SK-N-SH treated with all-trans-retinoic acid at 6 μM for 48 hours (cell line): ENCODE data around the gene DGKG.

Experiments
- ATAC-seq: fragments of 200-7000 bp; cut with Tn5 transposase; 3 replicates; pipeline ENCODE4 v1.9.1; 2020; ENCODE audit warnings: mild to moderate bottlenecking, moderate library complexity
- ARNTL ChIP-seq: fragments of 450-650 bp; formaldehyde crosslinking; IDR thresholded peaks from 2 replicates; pipeline ENCODE4 v1.5.0; 2020; ENCODE audit warnings: low read depth, mild to moderate bottlenecking, moderate library complexity, borderline replicate concordance
- BACH2 ChIP-seq: fragments of 250-450 bp; sonication (Bioruptor Pico); IDR thresholded peaks from 2 replicates; pipeline ENCODE4 v1.9.0; 2021; ENCODE audit warnings: mild to moderate bottlenecking, borderline replicate concordance
- ESRRG ChIP-seq: fragments of 250-450 bp; sonication (Bioruptor Pico); IDR thresholded peaks from 2 replicates; pipeline ENCODE4 v1.6.1; 2021; ENCODE audit warnings: mild to moderate bottlenecking
- GLIS3 ChIP-seq: fragments of 250-450 bp; sonication (Bioruptor Pico); IDR thresholded peaks from 2 replicates; pipeline ENCODE4 v1.5.0; 2020; ENCODE audit warnings: mild to moderate bottlenecking, moderate library complexity
- ISL1 ChIP-seq: fragments of 250-450 bp; sonication (Bioruptor Pico); IDR thresholded peaks from 2 replicates; pipeline ENCODE4 v2.1.2; 2022; ENCODE audit warnings: mild to moderate bottlenecking, moderate library complexity
- OSR1 ChIP-seq: fragments of 250-450 bp; sonication (Bioruptor Pico); IDR thresholded peaks from 2 replicates; pipeline ENCODE4 v1.8.0; 2022; ENCODE audit warnings: moderate library complexity, mild to moderate bottlenecking, inconsistent platforms
- PPARA ChIP-seq: fragments of 250-450 bp; sonication (Bioruptor Pico); IDR thresholded peaks from 2 replicates; pipeline ENCODE4 v1.5.0; 2020; ENCODE audit warnings: mild to moderate bottlenecking, borderline replicate concordance
- RARB ChIP-seq: fragments of 250-450 bp; sonication (Bioruptor Pico); IDR thresholded peaks from 2 replicates; pipeline ENCODE4 v1.8.0; 2021; ENCODE audit warnings: mild to moderate bottlenecking, moderate library complexity
- SNAI2 ChIP-seq: fragments of 250-450 bp; sonication (Bioruptor Pico); IDR thresholded peaks from 2 replicates; pipeline ENCODE4 v1.5.0; 2020; ENCODE audit warnings: mild to moderate bottlenecking, moderate library complexity
- TCF4 ChIP-seq: fragments of 250-450 bp; sonication (Bioruptor Pico); IDR thresholded peaks from 2 replicates; pipeline ENCODE4 v1.8.0; 2021; ENCODE audit warnings: mild to moderate bottlenecking, moderate library complexity, borderline replicate concordance
- TOX ChIP-seq: fragments of 250-450 bp; sonication (Bioruptor Pico); IDR thresholded peaks from 2 replicates; pipeline ENCODE4 v1.8.0; 2021; ENCODE audit warnings: mild to moderate bottlenecking, moderate library complexity, borderline replicate concordance
- TSHZ2 ChIP-seq: fragments of 250-450 bp; sonication (Bioruptor Pico); IDR thresholded peaks from 2 replicates; pipeline ENCODE4 v1.5.0; 2020; ENCODE audit warnings: mild to moderate bottlenecking, moderate library complexity
- ZC3H10 ChIP-seq: fragments of 250-450 bp; sonication (Bioruptor Pico); IDR thresholded peaks from 2 replicates; pipeline ENCODE4 v1.5.1; 2021; ENCODE audit warnings: mild to moderate bottlenecking, moderate library complexity
- ZFP3 ChIP-seq: fragments of 250-450 bp; sonication (Bioruptor Pico); IDR thresholded peaks from 2 replicates; pipeline ENCODE4 v1.5.0; 2020; ENCODE audit warnings: mild to moderate bottlenecking, moderate library complexity
- ZFP30 ChIP-seq: fragments of 450-650 bp; formaldehyde crosslinking; IDR thresholded peaks from 2 replicates; pipeline ENCODE4 v1.5.0; 2022; ENCODE audit warnings: mild to moderate bottlenecking, moderate library complexity
- ZNF565 ChIP-seq: fragments of 450-650 bp; formaldehyde crosslinking; conservative IDR thresholded peaks from 2 replicates; pipeline ENCODE4 v1.5.0; 2020; ENCODE audit warnings: low read depth, mild to moderate bottlenecking, moderate library complexity
- ZNF70 ChIP-seq: fragments of 450-650 bp; formaldehyde crosslinking; IDR thresholded peaks from 2 replicates; pipeline ENCODE4 v1.5.0; 2020; ENCODE audit warnings: mild to moderate bottlenecking, moderate library complexity
- ZNF8 ChIP-seq: fragments of 450-650 bp; formaldehyde crosslinking; IDR thresholded peaks from 2 replicates; pipeline ENCODE4 v1.5.0; 2020; ENCODE audit warnings: mild to moderate bottlenecking, moderate library complexity
- TF ChIP-seq, protein P1 (sequence below): fragments of 250-450 bp; sonication (Bioruptor Pico); IDR thresholded peaks from 2 replicates; pipeline ENCODE4 v1.8.0; 2021; ENCODE audit warnings: low read depth, mild to moderate bottlenecking, moderate library complexity, borderline replicate concordance
- TF ChIP-seq, protein P2 (sequence below): fragments of 250-450 bp; sonication (Bioruptor Pico); IDR thresholded peaks from 2 replicates; pipeline ENCODE4 v1.5.1; 2021; ENCODE audit warnings: mild to moderate bottlenecking, moderate library complexity

DGKG gene

GRCh38 chr3:186160691-186161243 lies 201.3 kb downstream of the DGKG start:
- ATAC-seq, result no peak
- no peak for TF ChIP-seq ZFP30 (CRISPR knock-in tag)
- no peak for TF ChIP-seq ZNF565 (CRISPR knock-in tag)
- TF ChIP-seq RARB (CRISPR knock-in tag), result no peak
- no peak for TF ChIP-seq TOX
- no peak for TF ChIP-seq GLIS3 (CRISPR knock-in tag)
- no peak for TF ChIP-seq TCF4 (CRISPR knock-in tag)
- TF ChIP-seq ARNTL, result no peak
- TF ChIP-seq, protein P1, sequence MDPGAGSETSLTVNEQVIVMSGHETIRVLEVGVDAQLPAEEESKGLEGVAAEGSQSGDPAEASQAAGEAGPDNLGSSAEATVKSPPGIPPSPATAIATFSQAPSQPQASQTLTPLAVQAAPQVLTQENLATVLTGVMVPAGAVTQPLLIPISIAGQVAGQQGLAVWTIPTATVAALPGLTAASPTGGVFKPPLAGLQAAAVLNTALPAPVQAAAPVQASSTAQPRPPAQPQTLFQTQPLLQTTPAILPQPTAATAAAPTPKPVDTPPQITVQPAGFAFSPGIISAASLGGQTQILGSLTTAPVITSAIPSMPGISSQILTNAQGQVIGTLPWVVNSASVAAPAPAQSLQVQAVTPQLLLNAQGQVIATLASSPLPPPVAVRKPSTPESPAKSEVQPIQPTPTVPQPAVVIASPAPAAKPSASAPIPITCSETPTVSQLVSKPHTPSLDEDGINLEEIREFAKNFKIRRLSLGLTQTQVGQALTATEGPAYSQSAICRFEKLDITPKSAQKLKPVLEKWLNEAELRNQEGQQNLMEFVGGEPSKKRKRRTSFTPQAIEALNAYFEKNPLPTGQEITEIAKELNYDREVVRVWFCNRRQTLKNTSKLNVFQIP, result no peak
- TF ChIP-seq PPARA, result no peak
- no peak for TF ChIP-seq ESRRG (CRISPR knock-in tag)
- TF ChIP-seq ZNF8 (CRISPR knock-in tag), result no peak
- TF ChIP-seq TSHZ2 (CRISPR knock-in tag), result no peak
- TF ChIP-seq OSR1 (CRISPR knock-in tag), result no peak

DNA sequence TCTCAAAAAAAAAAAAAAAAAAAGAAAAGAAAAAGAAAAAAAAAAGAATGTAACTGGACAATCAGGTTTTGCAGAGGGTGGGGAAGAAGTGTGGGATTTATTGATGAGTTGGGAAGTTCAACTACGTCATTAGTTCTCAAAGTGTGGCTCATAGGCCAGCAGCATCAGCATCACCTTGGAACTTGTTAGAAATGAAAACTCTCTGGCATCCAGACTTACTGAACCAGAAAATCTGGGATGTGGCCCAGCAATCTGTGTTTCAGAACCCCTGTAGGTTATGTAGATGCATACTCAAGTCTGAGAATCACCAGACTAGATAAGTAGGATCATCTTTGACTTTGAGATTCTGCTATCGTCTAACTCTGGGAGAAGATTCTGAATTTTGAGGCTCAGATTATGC lies 207.4 kb downstream of the DGKG start:
- TF ChIP-seq ZC3H10, result no peak
- no peak for TF ChIP-seq ISL1
- no peak for TF ChIP-seq ZFP30 (CRISPR knock-in tag)
- TF ChIP-seq, all 23 proteins: peak for 0
- no peak for ATAC-seq

DNA sequence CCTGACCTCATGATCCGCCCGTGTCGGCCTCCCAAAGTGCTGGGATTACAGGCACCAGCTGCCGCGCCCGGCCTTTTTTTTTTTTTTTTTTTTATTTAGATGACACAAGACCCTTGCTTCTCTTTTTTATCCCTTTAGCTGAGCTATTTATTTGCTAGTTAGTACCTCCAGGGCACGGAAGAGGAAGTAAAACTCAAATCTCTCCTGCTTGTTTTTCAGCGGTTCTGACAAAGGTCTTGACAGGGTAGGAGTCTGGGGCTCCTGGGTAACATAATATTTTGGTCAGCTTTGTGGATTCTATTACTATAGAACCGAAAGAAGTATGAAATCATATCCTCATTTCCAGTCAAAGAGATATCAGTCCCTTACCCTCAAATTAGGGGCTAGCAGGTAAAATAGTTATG lies 209.1 kb downstream of the DGKG start:
- no peak for ATAC-seq
- TF ChIP-seq ZFP30 (CRISPR knock-in tag), result no peak

GRCh38 chr3:186152361-186152798 lies 209.7 kb downstream of the DGKG start:
- ATAC-seq, result no peak
- TF ChIP-seq ZFP3 (CRISPR knock-in tag), result no peak
- TF ChIP-seq, protein P2, sequence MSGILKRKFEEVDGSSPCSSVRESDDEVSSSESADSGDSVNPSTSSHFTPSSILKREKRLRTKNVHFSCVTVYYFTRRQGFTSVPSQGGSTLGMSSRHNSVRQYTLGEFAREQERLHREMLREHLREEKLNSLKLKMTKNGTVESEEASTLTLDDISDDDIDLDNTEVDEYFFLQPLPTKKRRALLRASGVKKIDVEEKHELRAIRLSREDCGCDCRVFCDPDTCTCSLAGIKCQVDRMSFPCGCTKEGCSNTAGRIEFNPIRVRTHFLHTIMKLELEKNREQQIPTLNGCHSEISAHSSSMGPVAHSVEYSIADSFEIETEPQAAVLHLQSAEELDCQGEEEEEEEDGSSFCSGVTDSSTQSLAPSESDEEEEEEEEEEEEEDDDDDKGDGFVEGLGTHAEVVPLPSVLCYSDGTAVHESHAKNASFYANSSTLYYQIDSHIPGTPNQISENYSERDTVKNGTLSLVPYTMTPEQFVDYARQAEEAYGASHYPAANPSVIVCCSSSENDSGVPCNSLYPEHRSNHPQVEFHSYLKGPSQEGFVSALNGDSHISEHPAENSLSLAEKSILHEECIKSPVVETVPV (CRISPR knock-in tag), result no peak
- TF ChIP-seq ZNF70 (CRISPR knock-in tag), result no peak
- TF ChIP-seq ZNF565 (CRISPR knock-in tag), result no peak
- no peak for TF ChIP-seq SNAI2 (CRISPR knock-in tag)
- TF ChIP-seq, protein P1, result no peak
- no peak for TF ChIP-seq ISL1
- no peak for TF ChIP-seq BACH2 (CRISPR knock-in tag)
- TF ChIP-seq ZFP30 (CRISPR knock-in tag), result no peak
- no peak for TF ChIP-seq ARNTL
- TF ChIP-seq ZC3H10, result no peak
- no peak for TF ChIP-seq TCF4 (CRISPR knock-in tag)
- no peak for TF ChIP-seq ESRRG (CRISPR knock-in tag)
- no peak for TF ChIP-seq ZNF8 (CRISPR knock-in tag)
- TF ChIP-seq TSHZ2 (CRISPR knock-in tag), result no peak
